NCI-H146 treated with DMSO at 0.1 percent for 48 hours (cell line): ENCODE measurements around the gene ANGPTL2.
"Not testable (repeated sequence)": the region's sequence is repeated elsewhere in the genome, so short reads cannot be mapped to it uniquely, and the experiment has no call there.

Experiments used
- DNase-seq: peaks from one replicate; lab custom pipeline; 2025; ENCODE audit not compliant: unreplicated experiment; lab: John Stamatoyannopoulos, UW

Gene ANGPTL2

DNA sequence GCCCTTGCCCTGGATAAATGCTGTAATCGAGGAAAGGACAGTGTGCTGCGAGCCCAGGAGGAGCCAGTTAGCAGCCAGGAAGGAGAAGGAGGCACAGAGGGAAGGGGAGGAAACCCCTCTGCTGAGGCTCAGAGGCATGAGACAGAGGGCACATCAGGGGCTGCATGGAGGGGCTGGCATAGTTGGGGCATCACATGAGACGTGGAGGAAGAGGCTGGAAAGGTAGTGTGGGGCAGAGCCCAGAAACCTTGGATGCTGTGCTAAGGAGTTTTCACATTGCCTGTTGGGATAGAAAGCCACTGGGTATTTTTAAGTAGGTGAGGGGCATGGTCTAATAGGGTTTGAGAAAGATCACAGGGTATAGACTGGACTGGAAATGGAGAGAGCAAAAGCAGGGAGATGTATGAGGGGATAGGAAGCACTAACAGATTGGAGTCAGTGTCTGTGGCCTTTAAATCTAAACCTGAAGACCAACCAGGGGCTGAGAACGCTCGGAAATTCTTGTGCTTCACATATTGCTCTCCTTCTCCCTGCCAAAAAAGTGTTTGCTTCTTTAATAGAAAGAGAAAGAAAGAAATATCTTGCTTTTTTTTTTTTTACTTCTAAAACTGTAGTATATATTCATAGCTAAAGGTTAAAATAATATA lies 33.0 kb upstream of the ANGPTL2 start:
- DNase-seq: no peak

DNA sequence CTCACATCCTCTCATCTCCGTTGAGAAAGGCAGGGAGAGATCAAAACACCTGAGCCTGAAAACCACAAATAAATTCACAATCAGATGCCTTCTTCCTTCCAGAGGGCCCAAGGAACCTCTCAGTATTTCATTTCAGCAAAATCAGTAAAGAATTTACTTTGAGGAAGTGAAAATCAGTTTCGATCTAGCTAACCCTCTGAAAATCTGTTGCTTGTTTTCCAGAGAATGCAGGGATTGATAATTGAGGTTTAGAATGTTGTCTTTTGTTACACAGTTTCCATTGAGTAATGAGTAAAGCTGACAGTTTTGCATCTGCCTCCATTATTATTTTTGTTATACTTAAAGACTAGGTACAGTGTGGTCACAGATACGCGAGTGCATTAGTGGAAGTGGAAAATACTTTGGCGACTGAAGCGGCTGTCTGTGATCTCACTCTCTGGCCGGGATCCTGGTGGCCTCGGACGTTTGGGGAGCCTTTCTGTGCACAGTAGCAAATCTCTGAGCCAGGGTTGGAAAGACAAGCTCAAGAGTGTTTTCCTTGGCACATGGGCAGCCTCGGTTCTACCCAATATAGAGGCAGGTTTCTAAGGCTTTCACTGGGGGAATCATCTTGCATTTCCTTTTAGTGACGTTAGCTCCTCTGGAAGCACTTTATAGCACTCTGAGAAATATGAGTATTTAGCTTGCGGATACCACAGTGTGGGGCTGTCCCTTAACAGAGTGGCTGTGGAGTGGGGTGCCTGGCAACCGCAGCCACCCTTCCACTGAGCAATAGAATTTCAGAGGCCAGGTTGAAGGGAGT lies 32.2 kb upstream of the ANGPTL2 start:
- no peak for DNase-seq

DNA sequence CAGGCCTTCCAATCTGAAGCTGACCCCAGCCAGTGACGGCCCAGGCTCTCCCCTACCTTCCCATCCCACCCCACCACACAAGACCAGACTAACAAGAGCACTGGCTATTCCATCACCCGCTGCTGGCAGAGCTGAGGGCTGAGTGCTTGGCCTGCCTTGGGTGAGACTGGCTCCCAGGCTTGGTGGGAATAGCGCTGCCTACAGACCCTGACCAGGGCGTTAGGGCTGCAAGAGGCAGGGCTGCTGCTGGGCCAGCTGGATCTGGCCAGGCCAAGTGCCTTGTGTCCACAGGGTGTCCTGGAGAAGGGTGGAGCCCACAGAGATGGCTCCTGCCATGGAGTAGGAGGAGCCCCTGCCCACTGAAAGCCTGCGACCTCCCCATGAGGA lies 31.6 kb upstream of the ANGPTL2 start:
- DNase-seq: no peak

DNA sequence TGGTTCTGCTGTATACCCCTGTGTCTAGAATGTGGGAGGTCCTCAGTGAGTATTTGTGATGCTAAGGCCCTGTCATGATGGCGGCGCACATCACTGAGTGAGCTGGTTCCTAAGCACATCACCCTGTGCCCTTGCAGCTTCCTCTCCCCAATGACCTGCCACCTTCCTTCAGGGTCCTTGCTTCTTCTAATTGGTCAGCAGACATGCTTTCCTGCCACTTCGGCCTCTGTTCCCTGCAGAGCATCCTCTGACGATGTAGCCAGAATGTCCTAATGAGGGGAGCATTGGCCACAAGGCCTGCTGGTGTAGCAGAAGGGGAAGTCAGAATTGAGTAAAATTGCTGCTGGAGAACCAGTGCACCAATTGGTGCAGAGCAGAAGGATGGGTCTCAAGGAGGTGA lies 31.1 kb upstream of the ANGPTL2 start:
- DNase-seq: no peak

DNA sequence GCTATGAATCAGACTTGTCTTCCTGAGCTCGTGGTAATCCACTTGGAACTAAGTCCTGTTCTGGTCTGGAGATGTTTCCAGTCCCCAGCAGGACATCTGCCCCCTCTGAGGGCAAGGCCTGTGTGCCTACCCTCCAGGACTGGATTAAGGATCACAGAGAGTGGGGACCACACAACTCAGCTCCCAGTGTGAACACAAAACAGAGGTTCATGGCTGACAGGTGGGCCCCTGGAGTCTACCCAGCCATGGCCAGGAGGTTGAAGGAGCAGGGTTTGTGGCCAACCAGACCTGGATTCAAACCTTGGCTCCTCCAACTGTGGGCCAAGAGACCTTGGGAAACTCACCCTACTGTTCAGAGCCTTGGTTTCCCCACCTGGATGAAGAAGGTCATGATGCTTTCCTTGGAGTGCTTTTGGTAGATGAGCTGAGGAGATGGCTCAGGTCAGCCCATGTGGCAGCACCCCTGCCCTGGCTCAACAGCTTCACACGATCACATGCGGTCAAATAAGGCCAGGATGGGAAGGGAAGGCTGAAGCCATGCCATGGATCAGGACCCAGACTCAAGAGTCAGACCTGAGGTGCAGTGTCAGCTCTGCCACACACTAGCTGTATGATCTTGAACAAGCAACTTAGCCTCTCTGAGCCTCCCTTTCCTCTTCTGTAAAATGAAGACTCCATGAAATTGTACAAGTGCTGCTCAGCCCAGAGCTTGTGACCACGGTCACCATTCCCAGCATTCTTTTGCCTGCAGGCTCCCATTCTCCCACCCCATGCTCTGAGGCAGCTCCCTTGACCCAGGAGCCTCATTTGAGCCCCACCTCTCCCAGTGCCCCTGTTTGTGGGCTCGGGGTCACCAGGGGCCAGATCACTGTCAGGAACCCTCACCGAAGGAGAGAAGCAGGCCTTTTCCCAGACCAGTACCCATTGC lies 27.3 kb upstream of the ANGPTL2 start:
- DNase-seq: no peak

DNA sequence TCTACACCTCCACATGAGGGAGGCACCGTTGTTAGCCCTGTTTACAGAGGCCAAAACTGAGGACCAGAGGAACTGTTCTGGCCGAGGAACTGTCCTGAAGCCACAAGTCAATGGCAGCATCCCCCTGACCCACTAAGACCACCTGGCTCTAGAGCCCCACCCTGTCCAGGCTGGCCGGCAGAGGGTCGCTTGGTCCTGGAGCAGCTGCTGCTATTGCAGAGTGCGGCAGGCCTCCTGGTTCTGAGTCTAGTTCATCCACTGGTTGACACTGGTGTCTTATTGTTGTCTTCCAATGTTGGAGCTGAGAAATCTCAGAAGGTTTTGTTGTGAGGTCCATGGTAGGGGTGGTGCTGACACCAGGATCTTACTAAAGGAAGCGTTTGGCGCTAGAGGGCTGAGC lies 26.6 kb upstream of the ANGPTL2 start:
- DNase-seq: no peak

DNA sequence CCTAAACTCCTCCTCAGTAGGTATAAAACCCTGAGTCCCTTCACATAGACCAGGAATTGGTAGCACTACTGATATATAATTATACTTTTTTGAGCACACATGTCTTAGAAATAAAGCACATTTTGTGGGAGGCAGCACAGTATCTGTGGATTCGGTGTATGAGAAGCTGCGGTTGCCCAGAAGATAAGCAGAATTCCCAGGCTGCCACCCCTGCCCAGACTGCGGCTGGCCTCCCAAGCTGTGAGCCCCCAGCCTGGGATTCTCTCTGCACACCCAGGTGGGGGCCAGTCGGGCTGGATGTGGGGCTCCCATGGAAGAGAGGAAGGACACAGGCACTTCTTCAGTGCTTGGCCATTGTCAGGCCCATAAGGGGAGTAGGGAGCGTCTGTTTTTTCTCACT lies 25.6 kb upstream of the ANGPTL2 start:
- no peak for DNase-seq

DNA sequence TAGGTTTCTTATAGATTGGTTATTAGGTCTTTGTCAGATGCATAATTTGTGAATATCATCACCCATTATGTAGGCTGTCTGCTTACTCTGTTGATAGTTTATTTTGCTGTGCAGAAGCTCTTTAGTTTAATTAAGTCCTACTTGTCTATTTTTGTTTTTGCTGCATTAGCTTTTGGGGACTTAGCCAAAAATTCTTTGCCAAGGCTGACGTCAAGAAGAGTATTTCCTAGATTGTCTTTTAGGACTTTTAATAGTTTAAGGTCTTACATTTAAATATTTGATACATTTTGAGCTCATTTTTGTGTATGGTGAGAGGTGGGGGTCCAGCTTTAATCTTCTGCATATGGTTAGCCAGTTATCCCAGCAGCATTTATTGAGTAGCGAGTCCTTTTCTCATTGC lies 24.8 kb upstream of the ANGPTL2 start:
- DNase-seq: no peak

DNA sequence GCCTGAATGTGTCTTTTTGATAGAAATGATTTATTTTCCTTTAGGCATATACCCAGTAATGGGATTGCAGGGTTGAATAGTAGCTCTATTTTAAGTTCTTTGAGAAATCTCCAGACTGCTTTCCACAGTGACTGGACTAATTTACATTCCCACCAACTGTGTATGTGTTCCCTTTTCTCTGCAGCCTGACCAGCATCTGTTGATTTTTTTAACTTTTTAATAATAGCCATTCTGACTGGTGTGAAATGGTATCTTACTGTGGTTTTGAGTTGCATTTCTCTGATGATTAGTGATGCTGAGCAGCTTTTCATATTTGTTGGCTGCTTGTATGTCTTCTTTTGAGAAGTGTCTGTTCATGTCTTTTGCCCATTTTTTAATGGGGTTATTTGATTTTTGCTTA lies 24.4 kb upstream of the ANGPTL2 start:
- DNase-seq: not testable (repeated sequence)

DNA sequence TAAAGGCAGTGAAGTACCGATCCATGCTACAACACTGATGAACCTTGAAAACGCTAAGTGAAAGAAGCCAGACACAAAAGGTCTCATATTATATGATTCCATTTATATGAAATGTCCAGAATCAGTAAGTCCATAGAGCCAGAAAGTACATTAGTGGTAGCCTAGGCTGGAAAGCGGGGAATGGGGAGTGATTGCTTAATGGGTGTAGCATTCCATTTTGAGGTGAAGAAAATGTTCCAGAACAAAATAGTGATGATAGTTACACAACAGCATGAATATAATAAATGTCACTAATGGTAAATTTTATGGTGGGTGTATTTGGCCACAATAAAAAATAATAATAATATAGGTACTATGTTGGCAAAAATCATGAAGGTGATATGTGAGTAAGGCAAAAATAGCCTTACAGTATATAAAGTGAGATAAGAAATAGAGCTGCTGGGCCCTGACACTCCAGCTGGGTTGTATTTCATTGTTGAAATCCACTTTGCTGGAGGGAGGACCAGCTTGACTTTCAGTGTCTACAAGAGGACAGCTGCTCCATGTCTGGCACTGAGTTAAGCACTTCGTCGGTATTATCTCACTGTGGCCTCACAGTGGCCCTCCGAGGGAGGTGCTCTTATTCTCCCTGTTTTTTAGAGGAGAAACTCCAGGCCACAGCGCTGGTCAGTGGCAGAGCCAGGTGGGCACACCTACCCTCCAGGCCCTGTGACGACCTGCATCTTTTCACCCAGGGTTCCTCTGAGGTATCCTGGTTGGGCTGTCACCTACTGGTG lies 22.4 kb upstream of the ANGPTL2 start:
- DNase-seq: no peak

DNA sequence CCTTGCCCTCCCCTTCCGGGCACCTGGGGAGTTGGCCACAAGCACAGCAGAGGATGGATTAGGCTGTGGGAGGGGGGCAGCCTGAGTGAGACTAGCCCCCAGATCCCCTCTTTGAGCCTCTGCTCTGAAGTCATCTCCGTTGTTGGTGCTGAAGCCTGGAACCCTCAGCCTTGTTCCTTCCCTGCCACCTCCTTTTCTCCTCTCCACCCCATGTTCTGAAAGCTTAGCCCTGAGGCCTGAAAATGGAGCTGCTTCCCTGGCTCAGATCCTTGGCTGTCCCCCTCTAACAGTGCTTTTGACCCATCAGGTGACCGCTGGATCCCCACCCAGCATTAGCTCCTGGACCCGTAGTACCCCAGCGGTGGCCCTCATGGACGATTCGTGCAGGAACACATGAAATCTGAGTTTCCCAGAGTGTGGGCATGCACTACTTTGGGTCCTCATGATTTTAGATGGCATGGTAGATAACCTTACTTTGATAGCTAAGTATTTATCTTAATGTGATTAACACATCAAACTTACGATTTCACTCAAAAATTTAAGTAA lies 21.6 kb upstream of the ANGPTL2 start:
- no peak for DNase-seq

DNA sequence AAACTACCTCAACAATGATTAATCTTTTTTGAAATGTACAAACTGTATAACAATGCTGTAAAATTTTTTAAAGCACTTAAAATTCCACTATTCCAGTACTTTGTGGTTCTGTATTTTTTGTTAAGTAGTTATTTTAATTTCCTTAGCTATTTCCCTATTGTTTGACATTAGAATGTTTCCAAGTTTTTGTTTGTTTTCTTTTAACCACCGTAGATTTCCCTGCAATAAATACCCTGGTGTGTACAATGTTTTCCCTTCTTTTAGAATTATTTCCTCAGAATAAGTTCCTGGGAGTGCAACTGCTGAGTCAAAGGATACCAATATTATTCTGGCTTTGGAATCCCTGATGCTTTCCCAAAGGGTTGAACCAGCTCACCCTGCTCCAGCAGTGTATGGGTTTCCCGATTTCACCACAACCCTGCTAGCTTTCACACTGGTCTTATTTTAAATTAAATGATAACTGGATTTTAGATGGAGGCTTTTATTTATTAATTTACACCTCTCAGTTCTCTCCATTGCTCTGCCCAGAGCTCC lies 20.6 kb upstream of the ANGPTL2 start:
- no peak for DNase-seq

DNA sequence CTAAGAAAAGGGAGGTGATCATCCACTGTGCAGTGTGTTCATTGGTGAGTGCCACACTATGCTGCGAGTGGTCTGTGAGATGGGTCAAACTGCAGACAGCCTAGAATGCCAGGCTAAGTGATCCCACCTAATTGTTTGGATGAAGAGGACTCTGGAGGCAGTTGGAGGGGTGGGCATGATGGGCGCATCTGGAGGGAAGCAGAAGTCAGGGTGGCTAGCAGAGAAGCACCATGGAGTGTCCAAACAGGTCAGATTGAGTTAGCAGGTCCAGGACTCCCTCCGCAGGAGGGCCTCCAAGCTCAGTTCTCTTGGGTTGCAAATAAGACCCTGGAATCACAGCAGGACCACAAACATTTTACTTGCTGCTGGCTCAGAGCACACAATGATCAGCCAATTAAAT lies 19.9 kb upstream of the ANGPTL2 start:
- no peak for DNase-seq

DNA sequence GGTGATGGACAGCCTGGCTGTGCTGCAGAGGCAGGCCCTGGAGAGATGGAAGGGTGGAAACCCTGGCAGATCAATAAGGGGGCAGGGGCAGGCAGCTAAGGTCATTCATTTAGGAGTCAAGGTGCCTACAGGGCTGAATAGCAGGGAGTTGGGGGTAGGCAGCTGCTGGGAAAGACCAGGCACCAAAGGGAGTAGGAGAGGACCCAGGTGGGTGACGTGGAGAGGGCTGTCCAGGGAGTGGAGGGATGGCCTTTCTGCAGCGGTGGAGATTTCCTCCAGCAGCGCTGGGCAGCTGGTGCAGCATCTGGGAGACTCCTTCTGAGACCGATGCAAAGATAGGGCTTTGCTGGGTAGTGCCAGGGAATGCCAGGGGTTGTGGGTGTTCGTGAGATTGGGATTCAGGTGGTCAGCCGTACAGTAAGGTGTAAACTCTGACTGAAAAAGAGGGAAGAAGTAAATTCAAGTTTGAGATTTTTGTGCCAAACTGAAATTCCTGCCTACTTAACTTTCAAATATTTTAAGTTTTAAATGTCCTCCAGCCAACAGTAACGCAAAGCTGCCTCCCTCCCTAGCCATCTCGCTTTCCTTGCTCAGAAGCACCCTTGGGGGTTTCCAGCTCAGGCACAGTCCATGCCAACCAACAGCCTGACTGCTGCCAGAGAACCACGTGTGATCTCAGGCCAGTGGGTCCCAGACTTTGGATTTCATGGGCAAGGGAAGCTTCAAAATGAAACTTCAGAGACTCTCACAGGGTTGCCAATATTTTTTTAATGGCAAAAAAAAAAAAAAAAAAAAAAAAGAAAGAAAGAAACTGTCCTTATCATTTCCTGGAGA lies 18.6 kb upstream of the ANGPTL2 start:
- DNase-seq: no peak

DNA sequence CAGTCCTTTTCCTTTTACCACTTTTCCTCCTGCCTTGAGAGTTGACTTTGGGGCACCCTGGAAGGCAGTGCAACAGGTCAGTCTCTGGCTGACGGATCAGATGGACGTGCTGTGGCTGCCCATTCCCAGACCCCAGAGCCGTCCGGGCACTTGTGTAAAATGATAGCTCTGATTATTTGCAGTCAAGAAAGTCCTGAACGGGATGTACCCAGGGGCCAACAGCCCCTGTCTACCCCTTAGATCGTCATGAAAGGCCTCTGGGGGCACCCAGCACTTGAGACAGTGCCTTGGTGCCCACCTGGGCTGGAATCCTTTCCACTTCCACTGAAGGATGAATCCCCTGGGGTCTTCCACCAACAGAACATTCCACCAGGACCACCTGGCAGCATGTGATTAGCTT lies 17.7 kb upstream of the ANGPTL2 start:
- DNase-seq: no peak

DNA sequence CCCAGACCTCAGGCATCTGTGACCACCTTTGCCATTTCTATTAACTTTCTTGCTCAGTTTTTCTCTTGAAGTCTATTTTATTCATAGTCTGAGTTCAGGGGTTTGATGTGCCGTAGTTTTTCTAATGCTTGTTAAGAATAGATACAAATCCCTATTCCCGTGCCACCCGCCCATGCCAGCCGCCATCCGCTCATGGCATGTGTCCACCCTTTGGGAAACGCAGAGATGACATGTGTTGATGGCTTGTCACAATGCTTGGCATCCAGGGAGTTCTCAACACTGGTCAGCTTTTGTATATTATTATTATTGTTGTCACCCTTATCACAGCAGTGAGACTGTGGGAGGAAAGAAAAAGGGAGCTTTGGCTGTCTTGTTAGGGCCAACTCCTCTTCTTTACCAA lies 17.3 kb upstream of the ANGPTL2 start:
- DNase-seq: no peak

DNA sequence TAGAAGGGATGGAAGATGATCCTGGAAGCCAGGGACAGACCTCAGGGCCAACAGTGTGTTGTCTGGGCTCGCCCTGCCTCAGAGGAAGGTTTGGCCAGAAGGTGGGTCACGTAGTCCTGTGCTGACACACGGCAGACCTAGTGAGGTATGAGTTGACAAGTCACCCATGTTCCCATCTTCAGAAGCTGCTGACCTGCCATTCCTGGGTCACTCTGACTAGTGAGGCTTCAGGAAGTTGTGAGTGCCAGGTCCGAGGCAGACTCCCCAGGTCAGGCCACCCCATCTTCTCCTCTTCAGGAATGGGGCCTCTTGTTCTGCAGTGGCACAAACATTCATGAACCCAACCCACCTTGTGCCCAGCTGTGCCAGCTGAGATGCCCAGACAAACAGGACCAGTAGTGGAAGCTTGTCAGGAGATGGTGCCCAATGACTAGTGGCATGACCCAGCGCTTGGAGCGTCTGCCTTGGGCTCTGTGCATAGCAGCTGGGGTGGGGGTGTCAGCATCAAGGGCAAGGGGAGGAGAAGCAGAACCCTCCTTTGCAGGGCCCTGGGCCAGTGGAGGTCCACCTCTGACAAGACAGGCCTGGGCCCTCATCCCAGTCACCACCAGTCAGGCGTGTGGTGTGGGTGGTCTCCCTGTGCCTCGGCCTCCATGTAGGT lies 16.8 kb upstream of the ANGPTL2 start:
- DNase-seq: no peak

DNA sequence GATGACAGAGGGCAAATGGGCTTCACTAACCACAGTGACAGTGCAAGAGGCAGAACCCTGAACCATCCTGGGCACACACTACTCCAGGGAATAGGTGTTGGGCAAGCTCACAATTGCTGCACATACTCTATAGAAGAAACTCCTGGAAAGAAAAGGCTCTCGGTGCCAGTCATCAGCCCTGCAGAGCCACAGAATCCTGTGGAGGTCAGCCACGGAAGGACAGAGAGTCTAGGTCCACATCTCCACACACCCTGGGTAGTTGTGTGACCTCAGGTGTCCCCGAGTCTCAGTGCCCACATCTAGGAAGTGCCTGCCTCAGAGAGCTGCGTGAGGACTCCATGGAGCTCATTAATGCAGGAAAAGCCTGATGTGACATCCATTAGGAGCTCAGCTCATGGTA lies 16.0 kb upstream of the ANGPTL2 start:
- DNase-seq: no peak
